GM13977 (cell line): ENCODE measurements around the gene STXBP4.

Experiments
- DNase-seq: peaks from one replicate; pipeline ENCODE4 v3.0.0; 2012; ENCODE audit warnings: low spot score
- in situ Hi-C: fragments of 300-500 bp; cut with MboI; formaldehyde crosslinking; loops from one replicate; pipeline ENCODE4 v1.12.0; 2022; ENCODE audit warnings: low sequenced_read_pairs, low pct_unique_long_range_greater_than_20kb, mixed read lengths, inconsistent platforms; ENCODE audit not compliant: unreplicated experiment
- TF ChIP-seq, protein P1 (sequence below): IDR thresholded peaks from 2 replicates; pipeline ENCODE4 v1.5.1; 2012; ENCODE audit warnings: mild to moderate bottlenecking, control low read depth; ENCODE audit not compliant: insufficient read depth; ENCODE audit errors: extremely low read depth, missing control alignments

STXBP4 gene

DNA sequence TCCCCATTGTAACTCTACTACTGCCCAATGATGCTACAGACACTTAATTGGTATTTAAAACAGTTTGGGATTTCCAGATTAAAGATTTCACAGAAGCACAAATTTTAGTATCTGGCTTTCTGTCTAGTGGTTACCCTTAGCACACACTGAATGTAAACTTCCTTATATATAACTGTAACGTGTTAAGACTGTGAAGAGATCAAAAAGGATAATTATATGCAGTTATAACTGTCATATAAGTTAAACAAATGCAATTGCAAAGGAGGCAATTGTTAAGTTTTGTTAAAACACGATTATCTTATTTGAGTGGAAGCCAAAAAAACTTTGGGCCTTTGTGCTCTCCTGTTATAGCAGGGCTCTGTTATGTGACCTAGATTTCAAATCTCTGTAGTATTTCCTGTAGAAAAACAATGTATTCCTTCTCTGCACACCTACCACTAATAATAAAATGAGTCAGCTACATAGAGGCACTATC is 147.9 kb downstream of the STXBP4 start:
- TF ChIP-seq, protein P1, sequence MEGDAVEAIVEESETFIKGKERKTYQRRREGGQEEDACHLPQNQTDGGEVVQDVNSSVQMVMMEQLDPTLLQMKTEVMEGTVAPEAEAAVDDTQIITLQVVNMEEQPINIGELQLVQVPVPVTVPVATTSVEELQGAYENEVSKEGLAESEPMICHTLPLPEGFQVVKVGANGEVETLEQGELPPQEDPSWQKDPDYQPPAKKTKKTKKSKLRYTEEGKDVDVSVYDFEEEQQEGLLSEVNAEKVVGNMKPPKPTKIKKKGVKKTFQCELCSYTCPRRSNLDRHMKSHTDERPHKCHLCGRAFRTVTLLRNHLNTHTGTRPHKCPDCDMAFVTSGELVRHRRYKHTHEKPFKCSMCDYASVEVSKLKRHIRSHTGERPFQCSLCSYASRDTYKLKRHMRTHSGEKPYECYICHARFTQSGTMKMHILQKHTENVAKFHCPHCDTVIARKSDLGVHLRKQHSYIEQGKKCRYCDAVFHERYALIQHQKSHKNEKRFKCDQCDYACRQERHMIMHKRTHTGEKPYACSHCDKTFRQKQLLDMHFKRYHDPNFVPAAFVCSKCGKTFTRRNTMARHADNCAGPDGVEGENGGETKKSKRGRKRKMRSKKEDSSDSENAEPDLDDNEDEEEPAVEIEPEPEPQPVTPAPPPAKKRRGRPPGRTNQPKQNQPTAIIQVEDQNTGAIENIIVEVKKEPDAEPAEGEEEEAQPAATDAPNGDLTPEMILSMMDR: no peak
- in situ Hi-C loops: no loop called here
- no peak for DNase-seq

DNA sequence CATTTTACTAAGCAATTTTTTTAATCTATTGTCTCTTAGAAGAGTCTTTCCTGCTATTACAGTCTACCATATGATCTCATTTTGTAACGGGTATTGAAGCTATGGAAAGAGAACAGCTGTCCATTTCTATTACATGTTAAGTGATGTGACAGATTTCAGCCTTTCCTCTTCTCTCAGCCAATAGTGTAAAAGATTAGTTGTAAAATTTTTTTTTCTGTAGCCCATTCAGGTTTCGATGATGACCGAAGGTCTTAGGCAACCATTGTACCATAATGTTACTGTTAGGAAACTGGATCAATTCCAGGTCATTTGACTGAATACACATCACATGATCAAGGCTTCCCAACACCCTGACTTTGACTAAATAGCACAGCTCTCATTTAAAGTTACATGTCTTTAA is 148.6 kb downstream of the STXBP4 start:
- in situ Hi-C loops: no loop called here
- TF ChIP-seq, protein P1: no peak
- DNase-seq: no peak

DNA sequence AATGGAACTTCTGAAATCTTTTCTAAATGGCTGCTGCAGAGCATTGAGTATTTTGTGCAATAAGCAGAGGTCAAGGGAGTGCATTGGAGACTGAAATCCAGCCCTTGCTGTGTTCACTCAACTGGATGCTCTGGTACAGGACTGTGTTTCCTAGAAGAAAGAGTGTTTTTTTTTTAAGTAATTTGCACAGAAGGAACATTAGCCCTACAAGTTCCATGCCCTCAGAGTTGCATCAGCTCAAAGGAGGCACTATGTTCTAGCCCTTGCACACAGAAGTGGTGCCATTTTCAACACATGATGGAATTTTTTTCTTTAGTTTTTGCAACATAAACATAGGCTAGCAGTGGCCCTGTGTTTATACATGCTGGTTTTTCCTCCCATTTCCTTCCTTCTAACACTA is 152.1 kb downstream of the STXBP4 start:
- TF ChIP-seq, protein P1: no peak
- no peak for DNase-seq
- in situ Hi-C loops: no loop called here

- TF ChIP-seq, protein P1: no peak
- no peak for DNase-seq
- in situ Hi-C loops: no loop called here
These were observed 152.7 kb downstream of the STXBP4 start for GRCh38 chr17:55121268-55121667.

- TF ChIP-seq, protein P1: no peak
- DNase-seq: no peak
- in situ Hi-C loops: no loop called here
These were observed 153.5 kb downstream of the STXBP4 start for GRCh38 chr17:55122114-55122513.

DNA sequence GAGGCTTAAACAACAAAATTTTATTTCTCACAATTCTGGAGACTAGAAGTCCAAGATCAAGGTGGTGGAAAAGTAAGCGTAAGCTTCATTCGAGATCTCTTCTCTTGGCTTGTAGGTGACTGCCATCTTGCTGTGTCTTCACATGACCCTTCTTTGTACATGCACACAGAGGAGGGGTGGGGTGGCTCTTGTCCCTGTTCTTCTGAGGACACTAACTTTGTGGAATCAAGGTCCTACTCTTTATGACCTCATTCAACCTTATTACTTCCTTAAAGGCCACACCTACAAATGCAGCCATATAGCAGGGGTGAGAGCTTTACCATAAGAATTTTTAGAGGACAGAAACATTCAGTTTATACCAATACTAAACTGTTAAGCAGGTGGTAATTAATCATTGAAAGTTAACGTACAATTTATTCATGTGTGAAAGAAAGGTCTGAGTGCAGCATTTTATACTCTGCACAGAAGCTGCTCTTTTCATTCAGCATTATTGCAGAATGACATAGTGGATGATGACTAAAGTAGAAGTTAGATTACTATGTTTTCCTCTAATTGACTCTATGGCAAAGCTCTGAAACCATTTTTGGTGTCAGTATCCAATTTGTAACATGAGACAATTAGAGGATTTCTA is 156.3 kb downstream of the STXBP4 start:
- in situ Hi-C loops: no loop called here
- DNase-seq: no peak
- TF ChIP-seq, protein P1: no peak
